ENCODE data around the gene MLN. TPM values are rescaled to one million over a fixed set of nuclear protein-coding genes. Genes with fewer than 3 reads are reported as not detected.

The MLN gene
- not detected for total RNA-seq

GRCh38 chr6:33803571-33804053 is at the start of gene MLN:
Gene MLN (minus strand): TSS chr6:33804003. CDS start chr6:33801163, 2,840 bp downstream.
- no peak for ATAC-seq (ENCODE audit: low read depth)
- no peak for DNase-seq
- Mint-ChIP-seq H3K27ac (no peak within 1 kb of the TSS), H3K9me3 (no peaks in the 10 kb centered on the region), H3K4me1 (peaks cover 10% of the 10 kb centered on the region), H3K27me3 (peaks cover 29% of the 10 kb centered on the region), H3K4me3 (no peak within 1 kb of the TSS), H3K36me3 (no peaks in the 10 kb centered on the region)
- POLR2A ChIA-PET: no interaction called here

- Mint-ChIP-seq H3K27me3 (peaks cover 39% of the 10 kb centered on the region), H3K36me3 (no peaks in the 10 kb centered on the region), H3K4me3 (no peak overlapping the region), H3K27ac (no peak overlapping the region), H3K4me1 (peaks cover 20% of the 10 kb centered on the region), H3K9me3 (no peaks in the 10 kb centered on the region)
- ATAC-seq (ENCODE audit: low read depth): no peak
- POLR2A ChIA-PET: no interaction called here
- no peak for DNase-seq
Measured at GRCh38 chr6:33853026-33853425, 49.2 kb upstream of the MLN start.

- Mint-ChIP-seq H3K4me3 (no peak overlapping the region), H3K36me3 (no peaks in the 10 kb centered on the region), H3K4me1 (peaks cover 13% of the 10 kb centered on the region), H3K9me3 (no peaks in the 10 kb centered on the region), H3K27me3 (peaks cover 41% of the 10 kb centered on the region), H3K27ac (no peak overlapping the region)
- ATAC-seq (ENCODE audit: low read depth) (no peak), DNase-seq (no peak)
- POLR2A ChIA-PET: no interaction called here
Measured at GRCh38 chr6:33851959-33852358, 48.2 kb upstream of the MLN start.

- Mint-ChIP-seq H3K4me3 (no peak overlapping the region), H3K27ac (no peak overlapping the region), H3K4me1 (peaks cover 6% of the 10 kb centered on the region), H3K9me3 (no peaks in the 10 kb centered on the region), H3K27me3 (peaks cover 43% of the 10 kb centered on the region), H3K36me3 (no peaks in the 10 kb centered on the region)
- no peak for DNase-seq
- ATAC-seq (ENCODE audit: low read depth): no peak
- POLR2A ChIA-PET: interaction anchor here (0.6 kb wide), 1 partner anchor 10 kb away, joined by 3 read pairs; no protein-coding TSS in a partner anchor
Measured at GRCh38 chr6:33850869-33851541, 47.2 kb upstream of the MLN start.

- no peak for DNase-seq
- no peak for ATAC-seq (ENCODE audit: low read depth)
- H3K9me3 Mint-ChIP-seq: no peaks in the 10 kb centered on the region
- peaks cover 2% of the 10 kb centered on the region for H3K4me1 Mint-ChIP-seq
- no peak overlapping the region for H3K4me3 Mint-ChIP-seq
- no peak overlapping the region for H3K27ac Mint-ChIP-seq
- POLR2A ChIA-PET: interaction anchor here (0.6 kb wide), 1 partner anchor 10 kb away, joined by 3 read pairs; no protein-coding TSS in a partner anchor
- peaks cover 46% of the 10 kb centered on the region for H3K27me3 Mint-ChIP-seq
- H3K36me3 Mint-ChIP-seq: no peaks in the 10 kb centered on the region
Measured at GRCh38 chr6:33850296-33850695, 46.5 kb upstream of the MLN start.

- POLR2A ChIA-PET: no interaction called here
- no peaks in the 10 kb centered on the region for H3K36me3 Mint-ChIP-seq
- H3K4me3 Mint-ChIP-seq: no peak overlapping the region
- no peak overlapping the region for H3K27ac Mint-ChIP-seq
- no peaks in the 10 kb centered on the region for H3K9me3 Mint-ChIP-seq
- H3K27me3 Mint-ChIP-seq: peaks cover 45% of the 10 kb centered on the region
- H3K4me1 Mint-ChIP-seq: peaks cover 2% of the 10 kb centered on the region
- ATAC-seq (ENCODE audit: low read depth): no peak
- DNase-seq: no peak
Measured at GRCh38 chr6:33849500-33850075, 45.8 kb upstream of the MLN start.

- no peaks in the 10 kb centered on the region for H3K4me1 Mint-ChIP-seq
- H3K36me3 Mint-ChIP-seq: no peaks in the 10 kb centered on the region
- H3K27me3 Mint-ChIP-seq: peaks cover 37% of the 10 kb centered on the region
- POLR2A ChIA-PET: no interaction called here
- no peak overlapping the region for H3K4me3 Mint-ChIP-seq
- no peak overlapping the region for H3K27ac Mint-ChIP-seq
- no peak for DNase-seq
- H3K9me3 Mint-ChIP-seq: no peaks in the 10 kb centered on the region
- no peak for ATAC-seq (ENCODE audit: low read depth)
Measured at GRCh38 chr6:33848484-33848883, 44.7 kb upstream of the MLN start.

GRCh38 chr6:33847867-33848266 is 44.1 kb upstream of the MLN start:
- Mint-ChIP-seq H3K27me3 (peaks cover 35% of the 10 kb centered on the region), H3K27ac (no peak overlapping the region), H3K9me3 (no peaks in the 10 kb centered on the region), H3K36me3 (no peaks in the 10 kb centered on the region), H3K4me1 (no peaks in the 10 kb centered on the region), H3K4me3 (no peak overlapping the region)
- ATAC-seq (ENCODE audit: low read depth) (no peak), DNase-seq (no peak)
- POLR2A ChIA-PET: no interaction called here

- Mint-ChIP-seq H3K4me3 (no peak overlapping the region), H3K36me3 (no peaks in the 10 kb centered on the region), H3K9me3 (no peaks in the 10 kb centered on the region), H3K27ac (no peak overlapping the region), H3K4me1 (no peaks in the 10 kb centered on the region), H3K27me3 (peaks cover 35% of the 10 kb centered on the region)
- ATAC-seq (ENCODE audit: low read depth): no peak
- no peak for DNase-seq
- POLR2A ChIA-PET: no interaction called here
Measured at GRCh38 chr6:33847078-33847477, 43.3 kb upstream of the MLN start.

GRCh38 chr6:33846226-33846625 is 42.4 kb upstream of the MLN start:
- no peak for DNase-seq
- POLR2A ChIA-PET: no interaction called here

GRCh38 chr6:33845031-33845745 is 41.4 kb upstream of the MLN start:
- no peak overlapping the region for H3K27ac Mint-ChIP-seq

More at GRCh38 chr6:33846226-33846625, 42.4 kb upstream of the MLN start:
- no peak for ATAC-seq (ENCODE audit: low read depth)
- no peak overlapping the region for H3K4me3 Mint-ChIP-seq
- no peaks in the 10 kb centered on the region for H3K36me3 Mint-ChIP-seq
- H3K27ac Mint-ChIP-seq: no peak overlapping the region
- peaks cover 36% of the 10 kb centered on the region for H3K27me3 Mint-ChIP-seq
- no peaks in the 10 kb centered on the region for H3K4me1 Mint-ChIP-seq
- H3K9me3 Mint-ChIP-seq: no peaks in the 10 kb centered on the region

GRCh38 chr6:33843131-33844121 is 39.6 kb upstream of the MLN start:
- DNase-seq (no peak), ATAC-seq (ENCODE audit: low read depth) (no peak)
- Mint-ChIP-seq H3K27me3 (peaks cover 28% of the 10 kb centered on the region), H3K27ac (no peak overlapping the region), H3K4me1 (peaks cover 12% of the 10 kb centered on the region), H3K4me3 (no peak overlapping the region), H3K36me3 (no peaks in the 10 kb centered on the region), H3K9me3 (no peaks in the 10 kb centered on the region)
- POLR2A ChIA-PET: no interaction called here

More at GRCh38 chr6:33845031-33845745, 41.4 kb upstream of the MLN start:
- Mint-ChIP-seq H3K27me3 (peaks cover 32% of the 10 kb centered on the region), H3K4me3 (no peak overlapping the region), H3K4me1 (peaks cover 4% of the 10 kb centered on the region), H3K36me3 (no peaks in the 10 kb centered on the region), H3K9me3 (no peaks in the 10 kb centered on the region)
- ATAC-seq (ENCODE audit: low read depth) (no peak), DNase-seq (no peak)
- POLR2A ChIA-PET: no interaction called here

- ATAC-seq (ENCODE audit: low read depth): no peak
- H3K4me3 Mint-ChIP-seq: no peak overlapping the region
- H3K36me3 Mint-ChIP-seq: no peaks in the 10 kb centered on the region
- POLR2A ChIA-PET: no interaction called here
- no peaks in the 10 kb centered on the region for H3K9me3 Mint-ChIP-seq
- no peak for DNase-seq
- H3K4me1 Mint-ChIP-seq: peaks cover 12% of the 10 kb centered on the region
- peaks cover 31% of the 10 kb centered on the region for H3K27me3 Mint-ChIP-seq
- H3K27ac Mint-ChIP-seq: no peak overlapping the region
Measured at GRCh38 chr6:33841868-33842267, 38.1 kb upstream of the MLN start.
